Lung (tissue), 12 donors: Measurements from ENCODE around the gene FAM107A. TPM values are rescaled to one million over a fixed set of nuclear protein-coding genes. Genes with fewer than 3 reads are reported as not detected.

Experiments used
- ATAC-seq: fragments of 200-7000 bp; cut with Tn5 transposase; one replicate; pipeline ENCODE4 v1.9.1; 2020; ENCODE audit warnings: moderate number of reproducible peaks; ENCODE audit not compliant: insufficient read depth, low FRiP score
- DNase-seq, 3 donors: peaks; one replicate each; pipeline ENCODE4 v3.0.0-alpha.2; 2013 to 2017
- H3K27ac ChIP-seq, 2 donors: one replicate each; pipeline ENCODE4 v1.5.1; 2013; ENCODE audit warnings: mild to moderate bottlenecking in 2 of 2, moderate library complexity in 2 of 2, control low read depth in 1 of 2, inconsistent platforms in 1 of 2, low read depth in 1 of 2, low read length in 1 of 2
- H3K27me3 ChIP-seq, 3 donors: one replicate each; pipeline ENCODE4 v1.5.1; 2013; ENCODE audit warnings: low read length in 2 of 3; ENCODE audit not compliant: control insufficient read depth in 3 of 3, insufficient read depth in 3 of 3
- H3K36me3 ChIP-seq, 4 donors: one replicate each; pipeline ENCODE4 v1.5.1; 2013; ENCODE audit warnings: low read length in 4 of 4, mild to moderate bottlenecking in 1 of 4, moderate library complexity in 1 of 4; ENCODE audit not compliant: control insufficient read depth in 4 of 4, insufficient read depth in 4 of 4
- H3K4me1 ChIP-seq, 5 donors: one replicate each; pipeline ENCODE4 v1.5.1; 2013; ENCODE audit warnings: low read length in 5 of 5, mild to moderate bottlenecking in 2 of 5, moderate library complexity in 1 of 5; ENCODE audit not compliant: control insufficient read depth in 5 of 5, insufficient read depth in 5 of 5
- H3K4me3 ChIP-seq: one replicate; pipeline ENCODE4 v1.5.1; 2013; ENCODE audit warnings: mild to moderate bottlenecking, control low read depth, moderate library complexity
- H3K9ac ChIP-seq, 2 donors: one replicate each; pipeline ENCODE4 v1.5.1; 2013; ENCODE audit warnings: low read length in 2 of 2, control low read depth in 1 of 2; ENCODE audit not compliant: insufficient read depth in 1 of 2
- H3K9me3 ChIP-seq, 4 donors: one replicate each; pipeline ENCODE4 v1.5.1; 2013; ENCODE audit warnings: low read length in 3 of 4, mild to moderate bottlenecking in 1 of 4, moderate library complexity in 1 of 4; ENCODE audit not compliant: control insufficient read depth in 4 of 4, insufficient read depth in 3 of 4
- CTCF ChIP-seq: IDR thresholded peaks from 2 replicates; pipeline ENCODE4 v1.5.1; 2012; ENCODE audit warnings: mild to moderate bottlenecking; ENCODE audit errors: control extremely low read depth, extremely low read depth
- WGBS, 2 donors: extraction: QIAGEN DNeasy Blood & Tissue Kit; methylation state at CpG; one replicate each; pipeline ENCODE4 v1.1.7; 2013; 5-methylcytosine and 5-hydroxymethylcytosine counted together
- polyA plus RNA-seq, 2 donors: library from polyadenylated mRNA; stranded (reverse); fragments of 200-250 nt; gene quantifications; one replicate each; pipeline ENCODE4 v1.2.1, GENCODE V29; 2013
- total RNA-seq, 2 donors: library from RNA; depleted of rRNA in 1 of 2; stranded (reverse); fragments of >200 nt in 1 of 2; gene quantifications; one replicate each; pipeline ENCODE4 v1.2.1, GENCODE V29; 2014 to 2021
- donor health status: control.
- donor health status: control.
- donor health status: Bipolar disorder and iron deficiency.
- donor health status: healthy.
- donor health status: DM: yes; HTN: yes; CAD: no.

FAM107A gene
- total and polyA plus RNA-seq, 4 donors: 4.2 to 83.6 (median 34.7) TPM

- ATAC-seq (peak; percentile 28), DNase-seq (peak in 2 of 3 donors; percentile 21 to 47)
- Histone ChIP-seq H3K9ac (peak overlapping the region in 1 of 2 donors; percentile 84), H3K36me3 (peaks cover 0 to 11% (median 5%) of the 10 kb centered on the region in 4 donors), H3K27ac (peak overlapping the region; percentile 68 to 82), H3K9me3 (no peaks in the 10 kb centered on the region), H3K27me3 (no peaks in the 10 kb centered on the region), H3K4me1 (peaks cover 9 to 32% (median 10%) of the 10 kb centered on the region in 5 donors), H3K4me3 (no peak overlapping the region)
- WGBS, 2 donors: 57 to 61% methylated on average over 4 of the region's 4 CpGs
- TF ChIP-seq CTCF: no peak
Measured at GRCh38 chr3:58537412-58538301, 39.5 kb downstream of the FAM107A start.

- H3K27ac ChIP-seq: peak within 1 kb of the TSS; percentile 68 to 82
- peak within 1 kb of the TSS; percentile 79 to 84 for H3K9ac ChIP-seq
- TF ChIP-seq CTCF: no peak
- DNase-seq (peak; percentile 77 to 94 (median 83)), ATAC-seq (peak; percentile 82)
- no peak within 1 kb of the TSS for H3K4me3 ChIP-seq
- no peaks in the 10 kb centered on the region for H3K27me3 ChIP-seq
- H3K36me3 ChIP-seq: peaks cover 0 to 14% (median 7%) of the 10 kb centered on the region in 4 donors
- 50 to 66% methylated on average over 13 of the region's 13 CpGs for WGBS, 2 donors
- no peaks in the 10 kb centered on the region for H3K9me3 ChIP-seq
- peaks cover 9 to 32% (median 10%) of the 10 kb centered on the region in 5 donors for H3K4me1 ChIP-seq
Measured at GRCh38 chr3:58536501-58537411, 40.4 kb downstream of the FAM107A start, which contains the start of gene ACOX2. TSS of gene ACOX2 (minus strand) at chr3:58537190. CDS start at chr3:58535106, 2,084 bp downstream.

GRCh38 chr3:58535531-58536500 is 41.4 kb downstream of the FAM107A start:
- WGBS, 2 donors: 19 to 27% methylated on average over 2 of the region's 2 CpGs
- peaks cover 0 to 19% (median 7%) of the 10 kb centered on the region in 4 donors for H3K36me3 ChIP-seq
- DNase-seq: peak in 1 of 3 donors; percentile 25
- H3K27ac ChIP-seq: peak overlapping the region in 1 of 2 donors; percentile 42
- H3K4me3 ChIP-seq: no peak overlapping the region
- no peak for ATAC-seq
- H3K9ac ChIP-seq: peak overlapping the region in 1 of 2 donors; percentile 84
- no peaks in the 10 kb centered on the region for H3K27me3 ChIP-seq
- peaks cover 9 to 32% (median 10%) of the 10 kb centered on the region in 5 donors for H3K4me1 ChIP-seq
- no peaks in the 10 kb centered on the region for H3K9me3 ChIP-seq
- TF ChIP-seq CTCF: no peak
